Measurements from ENCODE around the gene PADI2. TPM values are rescaled to one million over a fixed set of nuclear protein-coding genes. Genes with fewer than 3 reads are reported as not detected.

PADI2 gene
- total RNA-seq = 0.85 and 25.5 TPM in 2 replicates

DNA sequence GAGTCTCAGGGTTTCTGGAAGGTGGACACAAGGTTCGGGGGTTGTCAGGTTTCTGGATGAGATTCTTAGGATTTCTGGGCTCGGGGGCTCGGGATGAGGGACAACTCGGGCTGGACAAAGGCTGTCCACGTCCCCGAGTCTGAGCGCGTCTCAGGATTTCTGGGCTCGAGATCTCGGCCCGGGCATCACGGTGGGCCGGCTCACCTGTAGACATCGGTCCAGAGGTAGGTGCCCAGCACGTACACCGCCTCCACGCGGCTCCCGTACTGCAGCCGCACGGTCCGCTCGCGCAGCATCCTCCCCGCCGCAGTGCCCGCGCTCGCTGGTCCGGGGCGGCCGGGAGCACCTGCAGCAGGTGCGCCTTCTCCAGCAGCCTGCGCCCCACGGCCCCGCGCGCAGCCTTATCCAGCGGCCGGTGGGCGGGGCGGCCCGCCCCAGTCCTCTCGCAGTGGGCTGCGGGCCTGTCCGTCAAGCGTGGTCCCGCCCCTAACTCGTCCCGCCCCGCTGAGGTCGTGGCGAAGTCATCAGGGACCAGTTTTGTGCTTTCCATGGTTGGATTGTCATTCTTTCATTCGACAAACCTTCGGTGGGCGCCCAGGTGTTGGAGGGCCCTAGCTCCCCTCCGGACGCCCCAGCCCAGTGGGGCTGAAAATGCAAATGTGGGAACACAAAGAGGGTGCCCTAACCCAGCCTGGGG is at the start of gene PADI2:
Gene PADI2 (minus strand): TSS at position 376 of the 697 bp plus-strand sequence. CDS start 80 bp downstream, at position 296.

DNA sequence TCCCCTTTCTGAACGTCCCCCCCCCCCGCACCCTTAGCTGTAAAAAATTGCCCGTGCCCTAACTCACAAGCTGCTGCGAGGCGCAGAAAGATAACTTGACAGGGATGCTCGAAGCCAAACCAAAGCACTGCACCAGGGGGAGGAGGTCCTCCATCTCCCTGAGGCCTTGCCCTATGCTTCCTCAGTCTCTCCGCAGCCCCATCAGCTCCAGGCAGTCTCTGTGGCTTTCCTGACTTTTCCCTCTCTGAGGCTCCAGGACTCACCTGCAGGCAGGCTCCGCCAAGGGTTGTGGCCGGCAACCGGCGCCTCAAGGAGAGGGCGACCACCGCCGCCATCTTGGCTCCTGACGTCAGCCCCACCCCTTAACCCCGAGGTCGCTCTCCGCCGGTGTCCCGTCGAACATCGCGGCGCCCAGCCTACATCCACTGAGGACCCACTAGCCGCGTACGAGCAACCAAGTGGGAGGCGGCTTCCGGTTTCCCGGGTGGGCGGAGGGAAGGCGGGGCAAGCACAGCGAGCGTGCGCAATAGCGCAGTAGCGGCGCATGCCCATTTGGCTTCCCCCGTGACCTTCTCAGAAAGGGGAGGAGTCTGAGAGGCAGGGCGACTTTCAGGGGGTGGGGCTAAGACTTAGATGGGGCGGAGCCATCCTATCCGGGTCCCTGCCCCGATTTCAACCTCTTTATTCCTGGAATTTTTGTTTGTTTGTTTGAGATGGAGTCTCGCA is 65.4 kb downstream of the PADI2 start, which contains the start of gene SDHB:
Gene SDHB (minus strand): TSS at position 348 of the 726 bp plus-strand sequence. CDS start 13 bp downstream, at position 335.

Other genes starting within 250 kb of the PADI2 start
- gene RNU1-2, start 223.5 kb downstream of the PADI2 start, total RNA-seq = under 0.01 TPM in 2 replicates
- gene CROCC, start 197.5 kb downstream of the PADI2 start, total RNA-seq = 6.0 and 22.0 TPM in 2 replicates
- 6.4 and 22.4 TPM in 2 replicates for gene MFAP2, start 138.8 kb downstream of the PADI2 start, total RNA-seq
- 68.8 and 74.0 TPM in 2 replicates for gene ATP13A2, start 107.5 kb downstream of the PADI2 start, total RNA-seq
- gene SDHB, start 65.4 kb downstream of the PADI2 start, total RNA-seq = 186 and 229 TPM in 2 replicates
- gene PADI1, start 85.7 kb upstream of the PADI2 start, total RNA-seq = 5.5 and 6.5 TPM in 2 replicates
- 0.43 and 1.2 TPM in 2 replicates for gene PADI3, start 129.6 kb upstream of the PADI2 start, total RNA-seq
- gene PADI4, start 188.7 kb upstream of the PADI2 start, total RNA-seq = 0.21 TPM in 1 of 2 replicates, not detected in the other

All from tracheal epithelial cell (primary cell).